Left lung (tissue), 10 donors: Measurements from ENCODE around the gene A2ML1. TPM values are rescaled to one million over a fixed set of nuclear protein-coding genes. Genes with fewer than 3 reads are reported as not detected.
"Not testable (repeated sequence)": the region's sequence is repeated elsewhere in the genome, so short reads cannot be mapped to it uniquely, and the experiment has no call there.

Experiments
- ATAC-seq: fragments of 200-7000 bp; cut with Tn5 transposase; one replicate; pipeline ENCODE4 v1.9.1; 2020; ENCODE audit warnings: moderate library complexity
- DNase-seq, 4 donors: peaks; one replicate each; pipeline ENCODE4 v3.0.0-alpha.2; 2013 to 2020
- H3K27ac ChIP-seq, 2 donors: fragments of 200-600 bp; sonication (generic) in 1 of 2; one replicate each; pipeline versions ENCODE4 v1.5.0 to v1.8.0; 2020 to 2021
- H3K27me3 ChIP-seq, 2 donors: fragments of 200-600 bp; sonication (generic) in 1 of 2; one replicate each; pipeline versions ENCODE4 v1.5.0 to v1.8.0; 2020 to 2021
- H3K36me3 ChIP-seq, 2 donors: fragments of 200-600 bp; sonication (generic) in 1 of 2; one replicate each; pipeline versions ENCODE4 v1.5.0 to v1.8.0; 2020 to 2021
- H3K4me1 ChIP-seq, 2 donors: fragments of 200-600 bp; one replicate each; pipeline ENCODE4 v1.8.0; 2021
- H3K4me3 ChIP-seq, 2 donors: fragments of 200-600 bp; sonication (generic) in 1 of 2; one replicate each; pipeline versions ENCODE4 v1.5.0 to v1.8.0; 2020 to 2021; ENCODE audit warnings: mild to moderate bottlenecking in 1 of 2
- H3K9me3 ChIP-seq, 2 donors: fragments of 200-600 bp; sonication (generic) in 1 of 2; one replicate each; pipeline versions ENCODE4 v1.5.0 to v1.8.0; 2020 to 2021
- intact Hi-C, 2 donors: fragments of 100-400 bp; cut with DNase I; formaldehyde crosslinking; loops; one replicate each; pipeline versions ENCODE4 v1.11.2 to v1.14.2; 2022
- polyA plus RNA-seq, 6 donors: library from polyadenylated mRNA; unstranded; fragments of 120-200 nt; gene quantifications; one replicate each; pipeline ENCODE4 v1.2.1, GENCODE V29; 2013; ENCODE audit not compliant: insufficient read length in 6 of 6
- total RNA-seq, 2 donors: library from RNA; stranded (reverse); fragmentation: NEBNext Ultra II Directional; extraction: Animal tissue kit (Norgen Biotek cat#: 25700); gene quantifications; one replicate each; pipeline ENCODE4 v1.2.1, GENCODE V29; 2021
- TF ChIP-seq, protein P1 (sequence below), 2 donors: fragments of 200-600 bp; sonication (generic) in 1 of 2; IDR thresholded peaks; one replicate each; pipeline versions ENCODE4 v1.5.0 to v1.8.0; 2021; ENCODE audit warnings: antibody characterized with exemption in 2 of 2
- donor health status: DM: no; HTN: yes; CAD: no.
- donor health status: DM: no; HTN: no; CAD: no.

Gene A2ML1
- total and polyA plus RNA-seq, 8 donors = 0.72 to 0.94 (median 0.89) TPM; not detected in 2

DNA sequence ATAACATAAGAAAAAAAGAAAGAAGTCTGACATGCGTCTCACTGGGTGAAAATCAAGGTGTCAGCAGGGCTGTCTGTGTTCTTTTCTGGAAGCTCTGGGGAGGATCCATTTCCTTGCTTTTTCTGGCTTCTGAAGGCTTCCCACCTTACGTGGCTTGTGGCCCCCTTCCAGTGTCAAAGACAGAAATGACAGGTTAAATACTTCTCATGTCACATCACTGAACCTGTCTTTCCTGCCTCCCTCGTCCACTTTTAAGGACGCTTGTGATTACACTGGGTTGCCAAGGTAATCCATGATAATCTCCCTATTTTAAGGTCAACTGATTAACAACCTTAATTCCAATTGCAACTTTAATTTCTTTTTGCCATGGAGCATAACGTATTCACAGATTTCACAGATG, 87.3 kb downstream of the A2ML1 start:
- intact Hi-C loops = no loop called here
- no peak for DNase-seq

DNA sequence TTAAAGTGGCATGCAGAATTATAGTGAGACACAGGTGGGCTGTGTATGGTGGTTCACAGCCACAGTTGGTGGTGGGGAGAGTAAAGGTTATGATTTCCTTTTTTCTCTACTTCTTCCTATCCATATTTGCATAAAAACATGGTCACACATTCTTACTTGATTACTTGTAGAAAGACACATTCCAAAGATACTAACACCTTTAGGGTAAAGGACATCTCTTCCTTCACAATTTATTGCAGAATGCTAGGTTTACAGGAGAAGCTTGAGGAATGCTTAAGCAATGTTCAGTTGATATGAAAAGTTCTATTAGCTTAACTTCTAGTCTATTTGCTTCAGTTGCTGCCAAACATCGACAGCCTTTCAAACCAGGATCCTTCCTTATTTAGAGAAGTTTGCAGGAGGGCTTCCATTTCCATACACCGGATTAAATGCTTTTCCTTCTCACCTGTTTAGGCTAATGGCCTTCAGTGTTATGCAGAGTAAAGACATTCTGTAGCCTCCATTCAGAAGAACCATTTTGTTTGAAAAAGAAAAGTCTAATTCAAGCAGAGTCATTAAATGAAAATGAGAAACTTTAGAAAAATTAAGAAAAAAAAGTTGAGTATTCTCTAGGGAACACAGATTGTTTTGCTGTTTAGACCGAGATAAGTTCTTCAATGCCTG, 89.3 kb downstream of the A2ML1 start:
- no peak for DNase-seq
- ATAC-seq = no peak
- H3K9me3 ChIP-seq = no peaks in the 10 kb centered on the region

More for the DNA sequence above, 87.3 kb downstream of the A2ML1 start:
- TF ChIP-seq, protein P1, sequence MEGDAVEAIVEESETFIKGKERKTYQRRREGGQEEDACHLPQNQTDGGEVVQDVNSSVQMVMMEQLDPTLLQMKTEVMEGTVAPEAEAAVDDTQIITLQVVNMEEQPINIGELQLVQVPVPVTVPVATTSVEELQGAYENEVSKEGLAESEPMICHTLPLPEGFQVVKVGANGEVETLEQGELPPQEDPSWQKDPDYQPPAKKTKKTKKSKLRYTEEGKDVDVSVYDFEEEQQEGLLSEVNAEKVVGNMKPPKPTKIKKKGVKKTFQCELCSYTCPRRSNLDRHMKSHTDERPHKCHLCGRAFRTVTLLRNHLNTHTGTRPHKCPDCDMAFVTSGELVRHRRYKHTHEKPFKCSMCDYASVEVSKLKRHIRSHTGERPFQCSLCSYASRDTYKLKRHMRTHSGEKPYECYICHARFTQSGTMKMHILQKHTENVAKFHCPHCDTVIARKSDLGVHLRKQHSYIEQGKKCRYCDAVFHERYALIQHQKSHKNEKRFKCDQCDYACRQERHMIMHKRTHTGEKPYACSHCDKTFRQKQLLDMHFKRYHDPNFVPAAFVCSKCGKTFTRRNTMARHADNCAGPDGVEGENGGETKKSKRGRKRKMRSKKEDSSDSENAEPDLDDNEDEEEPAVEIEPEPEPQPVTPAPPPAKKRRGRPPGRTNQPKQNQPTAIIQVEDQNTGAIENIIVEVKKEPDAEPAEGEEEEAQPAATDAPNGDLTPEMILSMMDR (IDR thresholded peaks at IDR 0.05) = no peak
- H3K4me3 ChIP-seq = no peak overlapping the region
- H3K27ac ChIP-seq = no peak overlapping the region
- H3K27me3 ChIP-seq = no peaks in the 10 kb centered on the region
- H3K4me1 ChIP-seq = peaks cover 0 to 14% of the 10 kb centered on the region in 2 donors
- no peaks in the 10 kb centered on the region for H3K9me3 ChIP-seq
- no peaks in the 10 kb centered on the region for H3K36me3 ChIP-seq
- no peak for ATAC-seq

DNA sequence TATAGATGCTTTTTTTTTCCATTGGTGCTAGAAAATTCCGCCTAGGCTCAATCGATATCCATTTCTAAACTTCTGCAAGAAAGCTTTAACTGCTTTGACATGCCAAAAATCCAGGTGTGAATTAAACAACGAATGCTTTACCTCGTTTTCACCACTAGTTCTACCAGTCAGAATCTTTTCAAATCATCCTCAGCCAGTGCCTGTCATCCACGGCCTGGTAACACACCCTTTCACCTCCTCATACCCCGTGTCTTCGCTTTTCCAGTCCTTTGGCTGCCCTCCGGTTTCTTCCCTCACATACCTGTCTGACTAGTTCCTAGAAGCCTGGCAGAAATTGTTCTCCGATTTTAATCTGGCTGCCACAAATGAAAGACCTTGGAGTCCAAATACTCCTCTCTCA, 90.5 kb downstream of the A2ML1 start:
- H3K4me1 ChIP-seq = peaks cover 7 to 24% of the 10 kb centered on the region in 2 donors
- H3K36me3 ChIP-seq = peaks cover 0 to under 1% of the 10 kb centered on the region in 2 donors
- DNase-seq (peak in 1 of 4 donors; percentile 39), ATAC-seq (no peak)
- no peak overlapping the region for H3K4me3 ChIP-seq
- H3K27ac ChIP-seq = peak overlapping the region; percentile 80 to 85
- H3K27me3 ChIP-seq = no peaks in the 10 kb centered on the region
- TF ChIP-seq, protein P1 (IDR thresholded peaks at IDR 0.05) = no peak
- intact Hi-C loops = no loop called here
- no peaks in the 10 kb centered on the region for H3K9me3 ChIP-seq

More for the DNA sequence above, 89.3 kb downstream of the A2ML1 start:
- TF ChIP-seq, protein P1 (IDR thresholded peaks at IDR 0.05) = no peak
- Histone ChIP-seq H3K36me3 (no peaks in the 10 kb centered on the region), H3K4me3 (no peak overlapping the region), H3K27ac (no peak overlapping the region), H3K27me3 (no peaks in the 10 kb centered on the region), H3K4me1 (peaks cover 7 to 24% of the 10 kb centered on the region in 2 donors)
- intact Hi-C loops = no loop called here

DNA sequence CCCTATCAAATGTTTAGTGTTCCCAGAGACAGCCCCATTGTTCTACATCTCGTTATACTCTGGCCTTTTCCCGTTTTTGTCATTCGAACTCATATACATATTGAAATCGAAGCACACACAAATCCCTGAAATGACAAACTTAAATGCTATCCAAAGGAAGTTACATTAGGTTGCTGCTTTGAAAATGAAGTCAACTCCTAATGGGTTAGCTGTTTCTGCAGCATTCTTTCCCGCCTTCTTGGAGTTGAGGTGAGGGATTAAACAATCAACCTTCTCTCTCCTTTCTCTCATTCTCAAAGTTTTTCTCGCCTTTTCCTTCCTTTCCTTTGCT, 91.2 kb downstream of the A2ML1 start:
- peaks cover 0 to 6% of the 10 kb centered on the region in 2 donors for H3K36me3 ChIP-seq
- H3K4me3 ChIP-seq = peak overlapping the region; percentile 36 to 64
- peak overlapping the region; percentile 80 to 85 for H3K27ac ChIP-seq
- TF ChIP-seq, protein P1 (IDR thresholded peaks at IDR 0.05) = no peak
- ATAC-seq (no peak), DNase-seq (no peak)
- H3K27me3 ChIP-seq = no peaks in the 10 kb centered on the region
- peaks cover 7 to 24% of the 10 kb centered on the region in 2 donors for H3K4me1 ChIP-seq
- intact Hi-C loops = no loop called here
- H3K9me3 ChIP-seq = no peaks in the 10 kb centered on the region

DNA sequence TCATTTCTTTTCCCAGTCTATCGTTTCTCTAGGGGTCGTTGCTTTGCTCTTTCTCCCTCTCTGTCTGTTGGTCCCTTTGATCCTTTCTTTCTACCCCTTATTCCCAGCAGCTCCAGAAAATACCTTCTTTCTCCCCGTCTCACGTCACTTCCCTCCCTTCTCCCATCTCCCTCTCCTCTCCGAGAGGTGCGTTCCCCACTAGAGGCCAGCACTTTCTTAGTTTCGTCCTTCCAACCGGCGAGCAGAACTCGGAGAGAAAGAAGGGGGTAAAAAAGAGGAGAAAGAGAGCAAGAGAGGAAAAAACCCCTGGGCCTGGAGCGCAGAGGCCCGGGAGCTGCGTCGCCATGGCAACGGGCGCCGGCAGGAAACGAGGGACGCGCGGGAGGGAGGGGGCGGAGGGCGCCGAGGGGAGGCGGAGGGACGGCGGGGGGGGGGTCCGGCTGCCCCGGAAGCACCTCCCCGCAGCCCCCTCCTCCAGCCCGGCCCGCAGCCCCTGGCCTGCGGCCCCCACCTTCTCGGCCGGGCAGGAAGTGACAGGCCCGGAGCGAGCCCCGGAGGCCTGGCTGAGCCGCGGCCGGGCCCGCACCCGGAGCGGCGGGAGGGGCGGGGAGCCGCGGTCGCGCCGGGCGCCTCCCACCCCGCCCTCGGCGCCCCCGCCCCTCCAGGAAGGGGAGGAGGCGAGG, 91.8 kb downstream of the A2ML1 start, which contains the start of gene PHC1:
PHC1 (plus strand) TSS at position 477 of the 683 bp plus-strand sequence. CDS start 3,169 bp downstream, outside the sequence.
- TF ChIP-seq, protein P1 (IDR thresholded peaks at IDR 0.05) = peak; percentile 21 to 32
- H3K9me3 ChIP-seq, H3K27me3 ChIP-seq, intact Hi-C loops, H3K36me3 ChIP-seq: not testable (repeated sequence)
- ATAC-seq = peak; percentile 84
- Histone ChIP-seq H3K4me3 (peak within 1 kb of the TSS; percentile 60 to 64), H3K27ac (peak within 1 kb of the TSS; percentile 80 to 85), H3K4me1 (peaks cover 7 to 24% of the 10 kb centered on the region in 2 donors)
- DNase-seq = peak; percentile 85 to 93 (median 90)
